SK-N-SH treated with all-trans-retinoic acid at 6 μM for 48 hours (cell line): ENCODE results near the gene BABAM2.

Experiments
- ATAC-seq: fragments of 200-7000 bp; cut with Tn5 transposase; 3 replicates; pipeline ENCODE4 v1.9.1; 2020; ENCODE audit warnings: mild to moderate bottlenecking, moderate library complexity
- ARNTL ChIP-seq: fragments of 450-650 bp; formaldehyde crosslinking; IDR thresholded peaks from 2 replicates; pipeline ENCODE4 v1.5.0; 2020; ENCODE audit warnings: low read depth, mild to moderate bottlenecking, moderate library complexity, borderline replicate concordance
- BACH2 ChIP-seq: fragments of 250-450 bp; sonication (Bioruptor Pico); IDR thresholded peaks from 2 replicates; pipeline ENCODE4 v1.9.0; 2021; ENCODE audit warnings: mild to moderate bottlenecking, borderline replicate concordance
- CSDC2 ChIP-seq: fragments of 250-450 bp; sonication (Bioruptor Pico); IDR thresholded peaks from 2 replicates; pipeline ENCODE4 v1.5.0; 2020; ENCODE audit warnings: mild to moderate bottlenecking, moderate library complexity
- GLIS3 ChIP-seq: fragments of 250-450 bp; sonication (Bioruptor Pico); IDR thresholded peaks from 2 replicates; pipeline ENCODE4 v1.5.0; 2020; ENCODE audit warnings: mild to moderate bottlenecking, moderate library complexity
- ISL1 ChIP-seq: fragments of 250-450 bp; sonication (Bioruptor Pico); IDR thresholded peaks from 2 replicates; pipeline ENCODE4 v2.1.2; 2022; ENCODE audit warnings: mild to moderate bottlenecking, moderate library complexity
- OSR1 ChIP-seq: fragments of 250-450 bp; sonication (Bioruptor Pico); IDR thresholded peaks from 2 replicates; pipeline ENCODE4 v1.8.0; 2022; ENCODE audit warnings: moderate library complexity, mild to moderate bottlenecking, inconsistent platforms
- PPARA ChIP-seq: fragments of 250-450 bp; sonication (Bioruptor Pico); IDR thresholded peaks from 2 replicates; pipeline ENCODE4 v1.5.0; 2020; ENCODE audit warnings: mild to moderate bottlenecking, borderline replicate concordance
- RARB ChIP-seq: fragments of 250-450 bp; sonication (Bioruptor Pico); IDR thresholded peaks from 2 replicates; pipeline ENCODE4 v1.8.0; 2021; ENCODE audit warnings: mild to moderate bottlenecking, moderate library complexity
- SNAI2 ChIP-seq: fragments of 250-450 bp; sonication (Bioruptor Pico); IDR thresholded peaks from 2 replicates; pipeline ENCODE4 v1.5.0; 2020; ENCODE audit warnings: mild to moderate bottlenecking, moderate library complexity
- TCF4 ChIP-seq: fragments of 250-450 bp; sonication (Bioruptor Pico); IDR thresholded peaks from 2 replicates; pipeline ENCODE4 v1.8.0; 2021; ENCODE audit warnings: mild to moderate bottlenecking, moderate library complexity, borderline replicate concordance
- TOX ChIP-seq: fragments of 250-450 bp; sonication (Bioruptor Pico); IDR thresholded peaks from 2 replicates; pipeline ENCODE4 v1.8.0; 2021; ENCODE audit warnings: mild to moderate bottlenecking, moderate library complexity, borderline replicate concordance
- ZC3H10 ChIP-seq: fragments of 250-450 bp; sonication (Bioruptor Pico); IDR thresholded peaks from 2 replicates; pipeline ENCODE4 v1.5.1; 2021; ENCODE audit warnings: mild to moderate bottlenecking, moderate library complexity
- ZFP3 ChIP-seq: fragments of 250-450 bp; sonication (Bioruptor Pico); IDR thresholded peaks from 2 replicates; pipeline ENCODE4 v1.5.0; 2020; ENCODE audit warnings: mild to moderate bottlenecking, moderate library complexity
- ZFP30 ChIP-seq: fragments of 450-650 bp; formaldehyde crosslinking; IDR thresholded peaks from 2 replicates; pipeline ENCODE4 v1.5.0; 2022; ENCODE audit warnings: mild to moderate bottlenecking, moderate library complexity
- ZNF565 ChIP-seq: fragments of 450-650 bp; formaldehyde crosslinking; conservative IDR thresholded peaks from 2 replicates; pipeline ENCODE4 v1.5.0; 2020; ENCODE audit warnings: low read depth, mild to moderate bottlenecking, moderate library complexity
- ZNF8 ChIP-seq: fragments of 450-650 bp; formaldehyde crosslinking; IDR thresholded peaks from 2 replicates; pipeline ENCODE4 v1.5.0; 2020; ENCODE audit warnings: mild to moderate bottlenecking, moderate library complexity
- TF ChIP-seq, protein P1 (sequence below): fragments of 250-450 bp; sonication (Bioruptor Pico); IDR thresholded peaks from 2 replicates; pipeline ENCODE4 v1.5.1; 2021; ENCODE audit warnings: mild to moderate bottlenecking, moderate library complexity
- TF ChIP-seq, protein P2 (sequence below): fragments of 250-450 bp; sonication (Bioruptor Pico); IDR thresholded peaks from 2 replicates; pipeline ENCODE4 v1.5.1; 2020; ENCODE audit warnings: low read depth, mild to moderate bottlenecking, moderate library complexity
- TF ChIP-seq, protein P3 (sequence below): fragments of 250-450 bp; sonication (Bioruptor Pico); IDR thresholded peaks from 2 replicates; pipeline ENCODE4 v1.8.0; 2020; ENCODE audit warnings: mild to moderate bottlenecking, moderate library complexity, borderline replicate concordance
- TF ChIP-seq, protein P4 (sequence below): fragments of 250-450 bp; sonication (Bioruptor Pico); IDR thresholded peaks from 2 replicates; pipeline ENCODE4 v1.8.0; 2021; ENCODE audit warnings: low read depth, mild to moderate bottlenecking, moderate library complexity, borderline replicate concordance

BABAM2 gene

DNA sequence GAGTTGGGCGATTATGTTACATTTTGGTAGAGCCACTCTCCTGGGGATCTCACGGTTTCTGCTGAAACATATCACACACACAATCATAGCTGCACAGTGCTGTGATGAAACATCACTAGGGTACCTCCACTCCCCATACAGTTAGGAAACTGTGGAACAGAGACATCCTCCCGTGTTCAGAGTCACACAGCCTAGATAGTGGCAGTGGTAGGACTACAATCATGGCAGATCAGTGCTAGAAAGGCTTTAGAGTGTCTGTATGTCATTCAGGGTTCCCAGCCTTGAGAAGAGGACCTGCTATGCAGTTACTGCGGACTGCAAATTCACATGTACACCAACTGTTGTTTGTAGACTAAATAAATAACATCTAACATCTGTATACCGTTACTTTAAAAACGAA is 291.8 kb downstream of the BABAM2 start:
- TF ChIP-seq SNAI2 (CRISPR knock-in tag) (no peak), GLIS3 (CRISPR knock-in tag) (no peak), RARB (no peak), PPARA (CRISPR knock-in tag) (no peak), ZFP30 (CRISPR knock-in tag) (no peak), ZNF8 (no peak), OSR1 (CRISPR knock-in tag) (no peak), CSDC2 (CRISPR knock-in tag) (no peak), ZFP3 (CRISPR knock-in tag) (no peak), ZNF565 (CRISPR knock-in tag) (no peak), ISL1 (CRISPR knock-in tag) (no peak), TOX (no peak), BACH2 (CRISPR knock-in tag) (no peak)
- TF ChIP-seq, protein P1, sequence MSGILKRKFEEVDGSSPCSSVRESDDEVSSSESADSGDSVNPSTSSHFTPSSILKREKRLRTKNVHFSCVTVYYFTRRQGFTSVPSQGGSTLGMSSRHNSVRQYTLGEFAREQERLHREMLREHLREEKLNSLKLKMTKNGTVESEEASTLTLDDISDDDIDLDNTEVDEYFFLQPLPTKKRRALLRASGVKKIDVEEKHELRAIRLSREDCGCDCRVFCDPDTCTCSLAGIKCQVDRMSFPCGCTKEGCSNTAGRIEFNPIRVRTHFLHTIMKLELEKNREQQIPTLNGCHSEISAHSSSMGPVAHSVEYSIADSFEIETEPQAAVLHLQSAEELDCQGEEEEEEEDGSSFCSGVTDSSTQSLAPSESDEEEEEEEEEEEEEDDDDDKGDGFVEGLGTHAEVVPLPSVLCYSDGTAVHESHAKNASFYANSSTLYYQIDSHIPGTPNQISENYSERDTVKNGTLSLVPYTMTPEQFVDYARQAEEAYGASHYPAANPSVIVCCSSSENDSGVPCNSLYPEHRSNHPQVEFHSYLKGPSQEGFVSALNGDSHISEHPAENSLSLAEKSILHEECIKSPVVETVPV (CRISPR knock-in tag): no peak
- TF ChIP-seq, protein P2, sequence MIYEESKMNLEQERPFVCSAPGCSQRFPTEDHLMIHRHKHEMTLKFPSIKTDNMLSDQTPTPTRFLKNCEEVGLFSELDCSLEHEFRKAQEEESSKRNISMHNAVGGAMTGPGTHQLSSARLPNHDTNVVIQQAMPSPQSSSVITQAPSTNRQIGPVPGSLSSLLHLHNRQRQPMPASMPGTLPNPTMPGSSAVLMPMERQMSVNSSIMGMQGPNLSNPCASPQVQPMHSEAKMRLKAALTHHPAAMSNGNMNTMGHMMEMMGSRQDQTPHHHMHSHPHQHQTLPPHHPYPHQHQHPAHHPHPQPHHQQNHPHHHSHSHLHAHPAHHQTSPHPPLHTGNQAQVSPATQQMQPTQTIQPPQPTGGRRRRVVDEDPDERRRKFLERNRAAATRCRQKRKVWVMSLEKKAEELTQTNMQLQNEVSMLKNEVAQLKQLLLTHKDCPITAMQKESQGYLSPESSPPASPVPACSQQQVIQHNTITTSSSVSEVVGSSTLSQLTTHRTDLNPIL (CRISPR knock-in tag): no peak
- TF ChIP-seq, protein P3, sequence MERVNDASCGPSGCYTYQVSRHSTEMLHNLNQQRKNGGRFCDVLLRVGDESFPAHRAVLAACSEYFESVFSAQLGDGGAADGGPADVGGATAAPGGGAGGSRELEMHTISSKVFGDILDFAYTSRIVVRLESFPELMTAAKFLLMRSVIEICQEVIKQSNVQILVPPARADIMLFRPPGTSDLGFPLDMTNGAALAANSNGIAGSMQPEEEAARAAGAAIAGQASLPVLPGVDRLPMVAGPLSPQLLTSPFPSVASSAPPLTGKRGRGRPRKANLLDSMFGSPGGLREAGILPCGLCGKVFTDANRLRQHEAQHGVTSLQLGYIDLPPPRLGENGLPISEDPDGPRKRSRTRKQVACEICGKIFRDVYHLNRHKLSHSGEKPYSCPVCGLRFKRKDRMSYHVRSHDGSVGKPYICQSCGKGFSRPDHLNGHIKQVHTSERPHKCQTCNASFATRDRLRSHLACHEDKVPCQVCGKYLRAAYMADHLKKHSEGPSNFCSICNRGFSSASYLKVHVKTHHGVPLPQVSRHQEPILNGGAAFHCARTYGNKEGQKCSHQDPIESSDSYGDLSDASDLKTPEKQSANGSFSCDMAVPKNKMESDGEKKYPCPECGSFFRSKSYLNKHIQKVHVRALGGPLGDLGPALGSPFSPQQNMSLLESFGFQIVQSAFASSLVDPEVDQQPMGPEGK (CRISPR knock-in tag): no peak
- TF ChIP-seq, protein P4, sequence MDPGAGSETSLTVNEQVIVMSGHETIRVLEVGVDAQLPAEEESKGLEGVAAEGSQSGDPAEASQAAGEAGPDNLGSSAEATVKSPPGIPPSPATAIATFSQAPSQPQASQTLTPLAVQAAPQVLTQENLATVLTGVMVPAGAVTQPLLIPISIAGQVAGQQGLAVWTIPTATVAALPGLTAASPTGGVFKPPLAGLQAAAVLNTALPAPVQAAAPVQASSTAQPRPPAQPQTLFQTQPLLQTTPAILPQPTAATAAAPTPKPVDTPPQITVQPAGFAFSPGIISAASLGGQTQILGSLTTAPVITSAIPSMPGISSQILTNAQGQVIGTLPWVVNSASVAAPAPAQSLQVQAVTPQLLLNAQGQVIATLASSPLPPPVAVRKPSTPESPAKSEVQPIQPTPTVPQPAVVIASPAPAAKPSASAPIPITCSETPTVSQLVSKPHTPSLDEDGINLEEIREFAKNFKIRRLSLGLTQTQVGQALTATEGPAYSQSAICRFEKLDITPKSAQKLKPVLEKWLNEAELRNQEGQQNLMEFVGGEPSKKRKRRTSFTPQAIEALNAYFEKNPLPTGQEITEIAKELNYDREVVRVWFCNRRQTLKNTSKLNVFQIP: no peak
- ATAC-seq: no peak

DNA sequence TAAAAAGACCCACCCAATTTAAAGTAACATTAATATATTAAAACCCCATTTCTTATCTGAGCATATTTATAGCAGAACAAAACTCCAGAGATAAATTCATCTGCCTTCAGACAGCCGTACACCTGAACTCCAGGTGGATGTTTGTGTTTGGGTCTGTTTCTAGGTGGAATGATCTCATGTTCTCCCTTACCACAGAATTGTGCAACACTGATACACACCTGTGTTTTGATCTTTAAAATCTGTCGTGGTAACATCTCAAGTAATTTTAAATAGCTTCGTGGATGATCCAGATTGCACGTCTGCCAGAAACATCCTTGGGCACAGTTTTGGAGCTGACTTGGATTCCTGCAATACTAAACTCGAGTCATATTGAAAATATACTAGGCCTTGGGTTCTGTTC is 294.6 kb downstream of the BABAM2 start:
- no peak for ATAC-seq
- TF ChIP-seq ZNF8: no peak
- TF ChIP-seq, all 23 proteins: peak for 0

DNA sequence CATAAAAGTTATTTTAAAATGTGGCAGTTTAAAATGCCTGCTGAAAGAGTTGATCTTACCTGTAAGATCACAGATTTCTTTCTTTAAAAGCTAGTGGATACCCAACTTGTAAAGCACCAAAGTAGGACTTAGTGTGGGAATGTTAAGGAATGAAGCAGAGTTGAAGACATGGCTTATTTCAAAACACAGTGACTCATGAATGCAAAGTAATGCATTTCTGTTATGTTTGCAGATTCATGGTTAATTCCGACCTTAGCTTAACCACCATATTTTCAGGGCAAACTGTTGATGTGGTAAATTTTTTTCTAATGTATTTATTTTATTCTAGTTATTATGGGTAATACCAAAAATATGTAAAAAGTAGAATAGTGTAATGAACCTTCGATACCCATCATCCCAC is 295.4 kb downstream of the BABAM2 start:
- TF ChIP-seq ZNF565 (CRISPR knock-in tag) (no peak), ARNTL (no peak), SNAI2 (CRISPR knock-in tag) (no peak), TCF4 (CRISPR knock-in tag) (no peak), PPARA (CRISPR knock-in tag) (no peak), ZC3H10 (CRISPR knock-in tag) (no peak), BACH2 (CRISPR knock-in tag) (no peak), ZFP30 (CRISPR knock-in tag) (no peak), OSR1 (CRISPR knock-in tag) (no peak), GLIS3 (CRISPR knock-in tag) (no peak), CSDC2 (CRISPR knock-in tag) (no peak)
- TF ChIP-seq, protein P4: no peak
- TF ChIP-seq, protein P3 (CRISPR knock-in tag): no peak
- TF ChIP-seq, protein P2 (CRISPR knock-in tag): no peak
- no peak for ATAC-seq
